Measurements from ENCODE around the gene FSTL4.

- TF ChIP-seq POLR2A (IDR thresholded peaks at IDR 0.05), result no peak
- TF ChIP-seq, protein P1, sequence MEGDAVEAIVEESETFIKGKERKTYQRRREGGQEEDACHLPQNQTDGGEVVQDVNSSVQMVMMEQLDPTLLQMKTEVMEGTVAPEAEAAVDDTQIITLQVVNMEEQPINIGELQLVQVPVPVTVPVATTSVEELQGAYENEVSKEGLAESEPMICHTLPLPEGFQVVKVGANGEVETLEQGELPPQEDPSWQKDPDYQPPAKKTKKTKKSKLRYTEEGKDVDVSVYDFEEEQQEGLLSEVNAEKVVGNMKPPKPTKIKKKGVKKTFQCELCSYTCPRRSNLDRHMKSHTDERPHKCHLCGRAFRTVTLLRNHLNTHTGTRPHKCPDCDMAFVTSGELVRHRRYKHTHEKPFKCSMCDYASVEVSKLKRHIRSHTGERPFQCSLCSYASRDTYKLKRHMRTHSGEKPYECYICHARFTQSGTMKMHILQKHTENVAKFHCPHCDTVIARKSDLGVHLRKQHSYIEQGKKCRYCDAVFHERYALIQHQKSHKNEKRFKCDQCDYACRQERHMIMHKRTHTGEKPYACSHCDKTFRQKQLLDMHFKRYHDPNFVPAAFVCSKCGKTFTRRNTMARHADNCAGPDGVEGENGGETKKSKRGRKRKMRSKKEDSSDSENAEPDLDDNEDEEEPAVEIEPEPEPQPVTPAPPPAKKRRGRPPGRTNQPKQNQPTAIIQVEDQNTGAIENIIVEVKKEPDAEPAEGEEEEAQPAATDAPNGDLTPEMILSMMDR (IDR thresholded peaks at IDR 0.05 in 4 of 5, conservative IDR thresholded peaks at IDR 0.05 in 1 of 5), result no peak
Measured at GRCh38 chr5:133341915-133342710, 270.2 kb downstream of the FSTL4 start.

Measured in gastrocnemius medialis (tissue), 4 donors.